ENCODE results near the gene ARPC1B.
"Not testable (repeated sequence)": the region's sequence is repeated elsewhere in the genome, so short reads cannot be mapped to it uniquely, and the experiment has no call there.

ARPC1B gene

DNA sequence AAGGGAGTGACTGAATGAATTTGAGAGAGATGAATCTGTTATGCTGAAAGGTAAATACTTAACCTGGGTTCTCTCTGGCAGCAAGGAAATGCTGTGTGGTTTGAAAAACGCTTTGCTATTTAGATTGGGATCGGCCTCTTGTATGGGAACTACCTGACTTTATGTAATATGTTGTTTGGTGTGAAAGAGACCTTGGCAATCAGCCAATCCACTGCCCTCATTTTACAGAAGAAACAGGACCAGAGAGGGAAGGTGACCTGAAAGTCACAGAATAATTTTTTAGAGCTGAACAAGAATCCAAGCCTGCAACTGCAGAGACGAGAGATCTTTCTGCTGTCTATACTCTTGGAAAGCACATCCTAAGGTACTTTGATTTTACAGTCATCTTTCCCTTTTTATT, 35.3 kb downstream of the ARPC1B start:
- no peak for DNase-seq (ENCODE audit: low read depth in 2 of 2)

GRCh38 chr7:99410635-99411034, 36.1 kb downstream of the ARPC1B start:
- DNase-seq (ENCODE audit: low read depth in 2 of 2) = no peak

DNA sequence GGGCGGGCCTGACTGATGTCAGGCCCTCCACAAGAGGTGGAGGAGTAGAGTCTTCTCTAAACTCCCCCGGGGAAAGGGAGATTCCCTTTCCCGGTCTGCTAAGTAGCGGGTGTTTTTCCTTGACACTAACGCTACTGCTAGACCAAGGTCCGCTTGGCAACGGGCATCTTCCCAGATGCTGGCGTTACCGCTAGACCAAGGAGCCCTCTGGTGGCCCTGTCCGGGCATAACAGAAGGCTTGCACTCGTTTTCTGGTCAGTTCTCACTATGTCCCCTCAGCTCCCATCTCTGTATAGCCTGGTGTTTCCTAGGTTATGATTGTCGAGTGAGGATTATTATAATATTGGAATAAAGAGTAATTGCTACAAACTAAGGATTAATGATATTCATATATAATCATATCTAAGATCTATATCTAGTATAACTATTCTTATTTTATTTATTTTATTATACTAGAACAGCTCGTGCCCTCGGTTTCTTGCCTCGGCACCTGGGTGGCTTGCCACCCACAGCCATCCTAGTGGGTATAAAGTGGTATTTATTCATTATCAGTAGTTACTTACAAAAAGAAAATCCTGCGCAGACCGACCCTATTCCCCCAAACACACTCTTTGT, 41.1 kb downstream of the ARPC1B start:
- not testable (repeated sequence) for DNase-seq (ENCODE audit: low read depth in 2 of 2)

DNA sequence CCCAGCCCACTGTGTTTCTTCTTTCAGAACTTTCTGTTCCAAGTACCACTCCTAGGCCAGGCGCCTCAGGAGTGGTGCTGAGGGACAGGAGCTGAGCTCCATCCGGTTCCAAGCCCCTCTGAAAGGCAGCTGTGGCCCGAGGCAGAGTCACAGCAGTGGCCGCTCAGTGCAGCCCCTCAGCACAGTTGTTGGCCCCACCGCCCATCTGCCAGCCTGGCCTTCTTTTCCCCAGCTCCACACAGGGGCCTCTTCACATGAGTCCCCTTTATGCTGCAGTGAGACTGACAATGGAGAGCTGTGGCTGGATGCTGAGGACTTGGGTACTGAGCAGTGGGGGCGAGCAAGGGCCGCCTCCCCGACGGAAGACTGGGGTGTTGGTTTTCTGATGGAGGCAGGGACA, 43.7 kb downstream of the ARPC1B start:
- DNase-seq (ENCODE audit: low read depth in 2 of 2) = no peak

DNA sequence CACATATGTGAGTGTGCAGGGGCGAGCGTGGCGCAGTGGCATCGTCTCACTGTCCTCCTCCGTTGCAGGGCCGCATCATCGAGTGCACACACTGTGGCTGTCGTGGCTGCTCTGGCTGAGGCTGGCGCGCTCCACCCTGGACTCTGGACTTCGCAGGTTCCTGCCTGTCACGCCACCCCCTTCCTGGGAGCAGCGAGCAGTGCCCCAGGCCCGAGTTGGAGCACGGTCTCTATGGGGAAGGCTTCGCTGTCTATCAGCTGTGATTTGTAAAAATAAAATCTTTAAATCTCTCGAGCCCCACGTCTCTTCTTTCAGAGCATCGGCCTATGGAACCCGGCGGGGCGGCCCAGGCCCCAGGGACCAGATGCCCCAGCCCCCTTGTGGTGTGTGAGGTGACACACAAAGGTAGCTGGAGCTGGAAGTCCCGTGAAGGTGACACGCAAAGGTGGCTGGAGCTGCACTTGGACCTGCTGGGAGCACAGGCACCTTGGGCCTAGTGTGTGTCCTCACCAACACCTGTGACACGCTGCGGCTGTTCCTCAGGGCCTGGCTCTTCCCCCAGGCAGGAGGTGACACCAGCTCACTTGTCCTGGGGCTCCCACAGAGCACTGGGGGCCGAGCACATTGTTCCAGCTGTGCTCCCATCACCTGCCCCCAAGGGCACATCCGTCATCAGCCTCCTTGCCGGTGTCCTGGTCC, 44.9 kb downstream of the ARPC1B start:
- DNase-seq (ENCODE audit: low read depth in 2 of 2) = no peak

DNA sequence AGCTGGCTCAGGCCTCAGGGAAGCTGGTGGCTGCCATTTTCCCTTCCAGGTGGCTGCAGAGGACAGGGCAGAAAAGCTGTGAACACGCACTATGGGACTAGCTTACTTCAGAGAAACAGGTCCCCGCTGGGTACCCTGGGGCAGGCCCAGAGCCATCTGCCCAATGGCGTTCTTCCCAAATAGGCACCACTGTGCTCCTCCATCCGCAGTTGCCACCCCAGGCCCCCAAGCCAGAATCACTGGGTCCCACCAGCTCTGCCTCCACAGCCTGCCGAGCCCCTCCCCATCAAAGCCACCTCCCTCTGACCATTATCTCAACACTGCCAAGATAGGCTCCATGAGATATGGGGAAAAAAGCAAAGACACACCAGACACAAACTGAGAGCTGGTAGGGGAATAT, 45.7 kb downstream of the ARPC1B start:
- DNase-seq (ENCODE audit: low read depth in 2 of 2) = no peak

GRCh38 chr7:99420986-99421385, 46.5 kb downstream of the ARPC1B start:
- DNase-seq (ENCODE audit: low read depth in 2 of 2) = no peak

GRCh38 chr7:99422186-99422585, 47.7 kb downstream of the ARPC1B start:
- no peak for DNase-seq (ENCODE audit: low read depth in 2 of 2)

- no peak for DNase-seq (ENCODE audit: low read depth in 2 of 2)
Observed at GRCh38 chr7:99422625-99423024, 48.1 kb downstream of the ARPC1B start.

DNA sequence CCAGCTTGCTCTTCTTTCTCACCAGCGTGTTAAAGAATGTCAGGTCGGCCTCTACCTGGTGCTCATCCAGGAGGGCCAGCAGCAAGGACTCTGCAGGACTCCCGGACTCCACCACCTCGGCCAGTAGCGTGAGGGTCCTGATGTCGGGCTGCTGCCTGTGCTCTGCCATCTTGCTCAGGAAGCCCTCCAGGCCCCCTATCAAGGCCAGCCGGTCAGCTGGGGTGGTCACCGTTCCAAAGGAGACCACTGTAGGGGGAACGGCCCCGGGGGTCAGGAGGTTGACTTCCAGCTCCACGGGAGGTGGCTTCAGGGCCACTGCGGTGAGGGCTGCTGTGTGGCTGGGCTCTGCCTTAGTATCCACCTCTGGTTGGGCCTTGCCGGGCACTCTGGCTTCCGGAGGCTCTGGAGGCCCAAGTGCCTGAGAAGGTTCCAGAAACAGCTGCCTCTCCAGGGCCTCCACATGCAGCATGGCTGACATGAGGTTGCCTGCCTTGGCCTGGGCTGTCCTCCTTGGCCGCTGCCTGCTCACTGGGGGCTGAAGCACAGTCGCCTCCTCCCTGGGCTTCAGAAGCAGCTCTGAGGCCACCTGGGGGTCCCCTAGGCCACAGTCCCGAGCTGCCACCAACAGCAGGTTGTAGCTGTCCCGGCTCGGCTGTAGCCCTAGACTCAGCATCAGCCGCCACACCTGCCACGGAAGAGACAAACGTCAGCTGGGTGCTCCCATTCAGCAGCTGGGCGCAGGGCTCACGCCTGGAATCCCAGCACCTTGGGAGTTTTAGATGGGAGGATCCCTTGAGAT, 50.6 kb downstream of the ARPC1B start:
- DNase-seq (ENCODE audit: low read depth in 2 of 2) = no peak

DNA sequence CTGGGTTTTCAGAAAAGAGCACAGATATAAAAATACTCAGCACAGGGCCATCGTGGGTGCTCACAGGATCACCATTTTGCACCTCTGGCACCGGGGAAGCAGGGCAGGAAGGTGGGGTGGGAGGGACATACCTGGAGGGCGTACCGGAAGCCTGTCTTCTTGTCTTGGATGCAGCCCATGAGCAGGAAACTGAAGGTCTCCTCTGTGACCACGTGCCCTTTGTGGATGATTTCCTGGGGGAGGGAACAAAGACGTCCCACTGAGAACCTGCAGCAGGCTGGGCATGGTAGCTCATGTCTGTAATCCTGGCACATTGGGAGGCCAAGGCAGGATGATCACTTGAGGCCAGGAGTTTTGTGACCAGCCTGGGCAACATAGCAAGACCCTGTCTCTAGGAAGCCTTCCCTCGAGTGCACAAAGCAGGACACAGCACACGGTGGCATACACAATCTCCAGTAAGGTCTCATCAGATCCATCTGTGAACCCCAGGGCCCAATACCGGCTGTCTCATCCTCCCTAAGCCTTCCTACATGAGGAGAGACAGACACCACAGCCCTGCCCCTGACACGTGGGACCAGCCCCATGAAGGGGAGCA, 54.5 kb downstream of the ARPC1B start:
- DNase-seq (ENCODE audit: low read depth in 2 of 2) = no peak

- no peak for DNase-seq (ENCODE audit: low read depth in 2 of 2)
Observed at GRCh38 chr7:99429756-99430155, 55.2 kb downstream of the ARPC1B start.

DNA sequence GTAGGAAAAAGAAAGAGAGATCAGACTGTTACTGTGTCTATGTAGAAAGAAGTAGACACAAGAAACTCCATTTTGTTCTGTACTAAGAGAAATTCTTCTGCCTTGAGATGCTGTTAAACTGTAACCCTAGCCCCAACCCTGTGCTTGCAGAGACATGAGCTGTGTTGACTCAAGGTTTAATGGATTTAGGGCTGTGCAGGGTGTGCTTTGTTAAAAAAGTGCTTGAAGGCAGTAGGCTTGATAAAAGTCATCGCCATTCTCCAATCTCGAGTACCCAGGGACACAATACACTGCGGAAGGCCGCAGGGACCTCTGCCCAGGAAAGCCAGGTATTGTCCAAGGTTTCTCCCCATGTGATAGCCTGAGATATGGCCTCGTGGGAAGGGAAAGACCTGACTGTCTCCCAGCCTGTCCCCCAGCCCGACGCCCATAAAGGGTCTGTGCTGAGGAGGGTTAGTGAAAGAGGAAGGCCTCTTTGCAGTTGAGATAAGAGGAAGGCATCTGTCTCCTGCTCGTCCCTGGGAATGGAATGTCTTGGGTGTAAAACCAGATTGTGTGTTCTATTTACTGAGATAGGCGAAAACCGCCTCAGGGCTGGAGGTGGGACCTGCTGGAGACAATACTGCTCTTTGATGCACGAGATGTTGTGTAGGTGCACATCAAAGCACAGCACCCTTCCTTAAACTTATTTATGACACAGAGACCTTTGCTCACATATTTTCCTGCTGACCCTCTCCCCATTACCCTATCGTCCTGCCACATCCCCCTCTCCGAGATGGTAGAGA, 57.4 kb downstream of the ARPC1B start:
- not testable (repeated sequence) for DNase-seq (ENCODE audit: low read depth in 2 of 2)

DNA sequence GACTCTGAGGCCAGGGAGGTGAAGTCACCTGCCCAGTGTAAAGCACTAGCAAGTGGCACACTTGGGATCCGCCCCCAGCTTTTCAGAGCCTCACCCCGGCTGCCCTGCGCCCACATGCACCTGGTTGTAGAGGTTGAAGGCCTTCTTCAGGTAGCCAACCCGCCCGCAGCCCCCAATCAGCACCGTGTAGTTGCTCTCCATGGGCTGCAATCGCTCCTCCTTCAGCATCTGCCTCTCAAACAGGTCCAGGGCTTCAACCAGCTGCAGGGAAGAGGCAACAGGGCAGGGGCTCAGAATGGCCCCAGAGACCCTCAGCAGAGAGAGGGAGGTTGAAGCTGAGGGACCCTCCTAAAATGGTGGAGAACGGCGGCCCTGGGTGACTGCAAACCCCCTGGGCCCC, 58.6 kb downstream of the ARPC1B start:
- no peak for DNase-seq (ENCODE audit: low read depth in 2 of 2)

DNA sequence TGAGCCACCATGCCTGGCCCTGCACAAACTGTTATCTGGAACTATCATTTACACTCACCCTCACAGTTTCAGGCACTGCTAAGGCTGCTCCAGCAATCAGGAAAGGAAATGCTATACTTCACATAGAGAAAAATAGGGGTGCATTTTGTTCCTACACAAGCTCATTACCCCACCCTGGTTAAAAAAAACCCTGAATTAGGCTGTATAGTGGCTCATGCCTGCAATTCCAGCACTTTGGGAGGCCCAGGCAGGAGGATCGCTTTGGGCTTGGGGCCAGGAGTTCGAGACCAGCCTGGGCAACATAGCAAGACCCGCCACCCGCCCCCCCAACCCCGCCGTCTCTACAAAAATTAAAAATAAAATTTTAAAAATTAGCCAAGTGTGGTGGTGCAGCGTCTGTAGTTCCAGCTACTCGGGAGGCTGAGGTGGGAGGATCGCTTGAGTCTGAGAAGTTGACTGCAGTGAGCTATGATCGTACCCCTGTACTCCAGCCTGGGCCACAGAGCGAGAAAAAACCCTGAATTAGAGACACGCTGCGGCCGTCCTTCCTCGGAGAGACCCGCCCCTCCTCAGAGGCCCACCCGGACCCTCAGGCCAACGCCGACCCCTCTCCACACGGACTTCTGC, 63.5 kb downstream of the ARPC1B start:
- no peak for DNase-seq (ENCODE audit: low read depth in 2 of 2)

- peak; percentile 74 to 81 for DNase-seq (ENCODE audit: low read depth in 2 of 2)
Observed at GRCh38 chr7:99438573-99439480, 64.3 kb downstream of the ARPC1B start, which contains the start of the genes CPSF4 and PTCD1. TSS of gene CPSF4 (plus strand) at chr7:99438943. CDS start at chr7:99439083, 140 bp downstream. TSS of gene PTCD1 (minus strand) at chr7:99438798. CDS start at chr7:99435242, 3,556 bp downstream.

DNA sequence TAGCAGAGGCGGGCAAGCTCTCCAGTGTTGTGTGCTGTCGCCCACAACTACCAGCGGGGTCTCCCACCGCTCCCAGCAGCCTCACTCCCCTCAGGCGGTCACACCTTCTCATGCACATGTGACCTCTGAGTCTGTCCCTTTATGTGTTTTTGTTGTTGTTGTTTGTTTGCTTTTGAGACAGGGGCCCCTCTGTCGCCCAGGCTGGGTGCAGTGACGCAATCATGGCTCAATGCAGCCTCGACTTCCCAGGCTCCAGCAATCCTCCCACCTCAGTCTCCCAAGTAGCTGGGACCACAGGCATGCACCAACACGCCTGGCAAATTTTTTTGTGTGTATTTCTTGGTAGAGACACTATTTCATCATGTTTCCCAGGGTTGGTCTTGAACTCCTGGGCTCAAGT, 65.7 kb downstream of the ARPC1B start:
- DNase-seq (ENCODE audit: low read depth in 2 of 2) = no peak

All from stimulated activated CD4-positive, alpha-beta T cell treated with anti-CD3 and anti-CD28 coated beads, Interleukin-1b, Interleukin-23, amount 100 ng/mL, for 1 hour (primary cell).